BLaER1 (cell line): ENCODE data around the gene CRIP2.

Source experiments
- H3K27ac ChIP-seq: shearing (Covaris generic); formaldehyde crosslinking; 2 replicates; pipeline ENCODE4 v1.8.1; 2022
- H3K27me3 ChIP-seq: shearing (Covaris generic); formaldehyde crosslinking; 2 replicates; pipeline ENCODE4 v1.8.1; 2022
- H3K36me3 ChIP-seq: shearing (Covaris generic); formaldehyde crosslinking; 2 replicates; pipeline ENCODE4 v1.8.1; 2022
- H3K4me1 ChIP-seq: shearing (Covaris generic); formaldehyde crosslinking; 2 replicates; pipeline ENCODE4 v1.8.1; 2022
- H3K4me2 ChIP-seq: shearing (Covaris generic); formaldehyde crosslinking; 2 replicates; pipeline ENCODE4 v1.8.1; 2022
- H3K4me3 ChIP-seq: shearing (Covaris generic); formaldehyde crosslinking; 2 replicates; pipeline ENCODE4 v1.8.1; 2022
- H3K9ac ChIP-seq: shearing (Covaris generic); formaldehyde crosslinking; 2 replicates; pipeline ENCODE4 v1.8.1; 2022
- H3K9me3 ChIP-seq: shearing (Covaris generic); formaldehyde crosslinking; 2 replicates; pipeline ENCODE4 v1.8.1; 2022
- H4K20me1 ChIP-seq: shearing (Covaris generic); formaldehyde crosslinking; 2 replicates; pipeline ENCODE4 v1.8.1; 2022
- Cebpa-rat ChIP-seq: shearing (Covaris generic); IDR thresholded peaks from 2 replicates; pipeline ENCODE4 v1.8.1; 2022

CRIP2 gene

DNA sequence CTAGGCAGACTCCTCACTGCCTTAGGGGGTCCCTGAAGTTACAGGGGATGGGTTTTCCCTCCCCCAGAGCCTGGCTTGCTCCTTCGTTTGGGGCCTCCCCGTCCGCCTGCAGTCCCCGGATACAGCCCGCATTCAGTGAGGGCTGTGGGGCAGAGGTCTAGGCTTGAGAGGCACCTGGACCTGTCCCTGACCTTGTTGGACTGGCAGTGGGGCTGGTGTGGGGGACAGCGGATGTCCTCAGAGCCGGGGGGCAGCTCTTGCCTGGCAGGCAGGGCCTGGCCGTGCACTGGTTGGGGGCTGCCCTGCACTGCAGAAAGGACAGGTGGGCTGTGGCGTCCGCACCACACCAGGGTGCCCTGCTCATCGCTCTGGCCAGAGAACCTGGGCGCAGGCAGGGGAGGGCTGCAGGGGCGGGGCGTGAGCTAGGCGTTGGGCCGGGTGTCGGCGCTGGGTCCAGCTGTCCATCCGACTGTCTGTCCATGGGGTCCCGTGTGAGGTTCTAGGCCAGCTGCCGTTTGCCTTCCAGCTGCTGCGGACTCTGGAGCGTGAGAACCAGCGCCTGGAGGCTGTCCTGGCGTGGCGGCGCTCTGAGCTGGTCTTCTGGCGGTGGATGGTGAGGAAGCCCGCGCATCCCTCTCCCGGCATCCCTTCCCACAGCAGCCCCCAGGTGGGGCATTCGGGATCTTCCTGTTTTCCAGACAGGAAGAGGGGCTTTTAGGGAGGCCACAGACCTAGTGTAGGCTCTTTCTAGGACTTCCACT is 22.4 kb downstream of the CRIP2 start:
- H3K4me3 ChIP-seq = no peak overlapping the region
- H3K4me1 ChIP-seq = peaks cover 8% of the 10 kb centered on the region
- no peaks in the 10 kb centered on the region for H3K9me3 ChIP-seq
- H3K27me3 ChIP-seq = no peaks in the 10 kb centered on the region
- H3K36me3 ChIP-seq = peaks cover 64% of the 10 kb centered on the region
- H3K27ac ChIP-seq = no peak overlapping the region
- peaks cover 16% of the 10 kb centered on the region for H4K20me1 ChIP-seq
- no peak overlapping the region for H3K9ac ChIP-seq
- no peak overlapping the region for H3K4me2 ChIP-seq
- no peak for TF ChIP-seq Cebpa-rat

DNA sequence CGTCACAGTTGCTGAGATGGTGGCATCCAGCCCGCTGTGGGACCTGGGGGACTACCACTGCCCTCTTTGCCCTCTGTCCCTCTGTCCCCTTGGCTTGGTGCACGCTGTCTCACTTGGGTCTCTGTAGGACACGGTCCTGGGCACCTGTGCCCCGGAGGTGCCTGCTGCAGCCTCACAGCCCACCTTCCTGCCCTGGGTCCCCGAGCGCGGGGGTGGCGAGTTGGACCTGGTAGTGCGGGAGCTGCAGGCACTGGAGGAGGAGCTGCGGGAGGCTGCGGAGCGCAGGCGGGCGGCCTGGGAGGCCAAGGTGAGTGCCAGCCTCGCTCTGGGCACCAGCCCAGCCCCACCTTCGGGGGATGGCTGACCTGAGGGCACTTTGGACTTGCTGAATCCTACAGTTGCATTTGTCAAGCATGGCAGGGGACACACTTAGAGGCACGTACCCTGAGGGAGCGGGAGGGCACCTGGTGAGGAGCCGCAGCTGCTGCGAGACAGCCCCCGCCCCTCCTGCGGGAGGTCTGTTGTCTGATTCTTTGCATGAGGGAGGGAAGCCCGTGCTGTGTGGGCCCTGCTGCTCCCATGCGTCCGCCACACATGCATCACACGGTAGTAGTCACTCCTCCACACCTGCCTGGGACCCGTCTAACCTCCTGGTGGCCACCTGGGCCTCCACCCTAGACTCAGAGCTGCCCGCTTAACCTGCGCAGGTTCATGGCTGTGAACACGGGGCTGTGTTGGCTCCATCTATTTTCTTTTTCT is 23.2 kb downstream of the CRIP2 start:
- Histone ChIP-seq H3K4me1 (peaks cover 6% of the 10 kb centered on the region), H3K36me3 (peaks cover 58% of the 10 kb centered on the region), H3K27ac (no peak overlapping the region)

DNA sequence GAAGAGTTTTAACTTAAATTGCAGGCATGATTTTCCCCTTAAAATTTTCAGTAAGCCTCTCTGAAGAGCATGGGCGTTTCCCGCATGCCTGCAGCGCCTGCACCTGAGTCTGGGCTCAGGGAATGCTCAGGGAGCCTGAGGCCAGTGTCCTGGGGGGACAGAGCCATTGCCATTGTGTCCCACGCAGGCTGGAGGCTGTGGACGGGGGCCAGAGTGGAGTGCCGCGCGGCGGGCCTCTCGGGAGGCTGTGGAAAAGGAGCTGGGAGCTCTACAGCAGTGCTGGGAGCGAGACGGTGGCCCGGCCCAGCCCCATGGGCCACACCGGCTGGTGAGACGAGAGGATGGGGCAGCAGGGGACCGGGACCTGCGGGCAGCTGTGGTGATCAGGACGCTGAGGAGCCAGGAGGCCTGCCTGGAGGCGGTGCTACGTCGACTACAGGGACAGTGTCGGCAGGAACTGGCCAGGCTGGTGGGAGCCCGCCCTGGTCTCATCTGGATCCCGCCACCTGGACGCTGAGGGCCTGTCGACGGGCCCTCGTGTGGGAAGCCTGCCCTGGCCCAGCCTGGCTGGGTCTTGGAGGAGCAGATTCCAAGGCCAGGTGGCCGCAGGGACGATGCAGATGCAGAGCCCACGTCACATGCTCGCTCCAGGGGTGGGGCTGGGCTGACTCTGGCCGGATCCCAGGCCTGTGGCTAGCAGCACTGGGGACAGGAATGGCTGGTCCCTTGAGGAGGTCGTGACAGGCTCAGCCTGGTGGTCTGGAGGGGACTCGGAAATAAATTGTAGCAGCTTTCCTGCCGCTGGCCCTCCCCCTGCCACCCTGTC is 24.0 kb downstream of the CRIP2 start:
- no peaks in the 10 kb centered on the region for H3K27me3 ChIP-seq
- no peak overlapping the region for H3K4me3 ChIP-seq
- H4K20me1 ChIP-seq = peaks cover 6% of the 10 kb centered on the region; the same call in 1 of the 2 replicates
- H3K9ac ChIP-seq = no peak overlapping the region; the same call in 1 of the 2 replicates
- no peak overlapping the region for H3K27ac ChIP-seq
- peaks cover 51% of the 10 kb centered on the region for H3K36me3 ChIP-seq
- no peaks in the 10 kb centered on the region for H3K9me3 ChIP-seq
- peaks cover 14% of the 10 kb centered on the region for H3K4me1 ChIP-seq
- no peak overlapping the region for H3K4me2 ChIP-seq
- no peak for TF ChIP-seq Cebpa-rat

More for the DNA sequence above, 23.2 kb downstream of the CRIP2 start:
- Histone ChIP-seq H3K9me3 (no peaks in the 10 kb centered on the region), H3K27me3 (no peaks in the 10 kb centered on the region), H3K4me2 (no peak overlapping the region), H4K20me1 (peaks cover 7% of the 10 kb centered on the region; the same call in 1 of the 2 replicates), H3K4me3 (no peak overlapping the region), H3K9ac (no peak overlapping the region; the same call in 1 of the 2 replicates)
- no peak for TF ChIP-seq Cebpa-rat

DNA sequence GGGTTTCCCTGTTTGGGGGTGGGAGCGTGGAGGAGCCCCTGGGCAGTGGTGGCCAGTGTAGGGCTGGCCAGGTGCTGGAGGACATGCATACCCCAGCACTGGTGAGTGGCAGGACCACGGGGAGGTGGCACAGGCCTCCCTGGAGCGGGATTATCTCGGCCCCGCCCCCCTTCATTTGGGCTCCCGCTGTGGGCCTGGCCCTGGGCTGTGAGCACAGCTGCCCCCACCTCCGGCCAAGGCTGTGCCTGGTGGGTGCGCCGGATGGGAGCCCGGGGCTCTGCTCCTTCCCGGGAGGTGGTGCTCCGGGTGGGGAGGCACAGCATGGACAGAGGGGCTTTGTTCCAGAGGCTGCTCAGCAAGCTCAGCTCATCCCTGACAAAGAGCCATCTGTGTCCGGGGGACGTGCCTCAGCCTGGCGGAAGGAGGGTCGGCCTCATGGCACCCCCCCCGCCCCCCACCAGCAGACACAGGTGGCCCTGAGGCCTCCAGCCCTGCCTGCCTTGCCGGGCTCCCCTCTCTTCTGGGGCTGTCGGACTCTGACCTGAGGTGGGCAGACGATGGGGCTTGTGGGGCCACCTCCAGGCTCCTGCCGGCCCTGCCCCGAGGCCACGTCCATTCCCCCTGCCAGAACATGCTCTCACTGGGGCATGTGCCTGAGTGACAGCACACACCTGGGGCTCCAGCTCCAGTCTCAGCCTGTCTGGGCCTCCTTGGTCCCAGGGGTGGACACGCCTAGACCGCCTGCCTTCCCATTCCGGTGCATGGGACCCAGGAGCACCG is 24.8 kb downstream of the CRIP2 start:
- Histone ChIP-seq H3K4me3 (no peak overlapping the region), H3K9me3 (no peaks in the 10 kb centered on the region), H3K27me3 (no peaks in the 10 kb centered on the region), H3K9ac (no peak overlapping the region), H3K4me1 (peaks cover 22% of the 10 kb centered on the region), H4K20me1 (peaks cover 6% of the 10 kb centered on the region; the same call in 1 of the 2 replicates), H3K27ac (no peak overlapping the region), H3K4me2 (no peak overlapping the region), H3K36me3 (peaks cover 46% of the 10 kb centered on the region)
- no peak for TF ChIP-seq Cebpa-rat

DNA sequence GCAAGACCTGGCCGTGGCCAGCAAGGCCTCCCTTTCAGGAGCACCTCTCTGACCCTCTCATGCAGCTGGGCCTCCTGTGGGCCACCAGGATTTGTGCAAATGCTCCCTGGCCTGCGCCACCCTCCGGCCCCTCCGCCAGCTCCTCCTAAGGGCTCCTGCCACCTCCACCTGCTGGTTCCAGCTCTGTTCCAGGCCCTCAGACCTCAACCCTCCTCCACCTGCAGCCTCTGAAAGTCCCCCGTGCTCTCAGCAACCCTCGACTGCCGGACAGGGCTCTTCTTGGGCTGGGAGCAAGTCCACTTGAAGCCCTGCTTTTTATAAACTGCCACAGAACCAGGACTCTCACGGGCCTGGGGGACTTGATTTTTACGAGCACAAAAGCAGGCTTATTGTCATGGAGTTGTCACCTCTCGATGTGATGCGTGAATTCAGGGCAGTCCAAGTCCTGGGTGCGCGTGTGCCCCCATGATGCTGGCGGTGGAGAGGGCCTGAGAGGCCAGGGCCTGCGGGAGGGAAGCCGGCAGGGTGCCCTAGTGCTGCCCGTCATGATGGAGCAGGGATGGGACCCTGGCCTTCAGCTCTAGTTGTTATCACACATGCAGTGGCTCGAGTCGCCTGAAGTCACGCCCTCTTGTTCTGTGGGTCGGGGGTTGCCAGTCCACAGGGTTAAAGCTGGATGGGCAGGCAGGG is 25.6 kb downstream of the CRIP2 start:
- H3K9me3 ChIP-seq = no peaks in the 10 kb centered on the region
- H4K20me1 ChIP-seq = peaks cover 6% of the 10 kb centered on the region; the same call in 1 of the 2 replicates
- H3K4me3 ChIP-seq = no peak overlapping the region
- no peak overlapping the region for H3K4me2 ChIP-seq
- TF ChIP-seq Cebpa-rat = no peak
- H3K9ac ChIP-seq = no peak overlapping the region
- H3K27me3 ChIP-seq = no peaks in the 10 kb centered on the region
- no peak overlapping the region for H3K27ac ChIP-seq
- H3K4me1 ChIP-seq = peaks cover 29% of the 10 kb centered on the region
- peaks cover 41% of the 10 kb centered on the region for H3K36me3 ChIP-seq

DNA sequence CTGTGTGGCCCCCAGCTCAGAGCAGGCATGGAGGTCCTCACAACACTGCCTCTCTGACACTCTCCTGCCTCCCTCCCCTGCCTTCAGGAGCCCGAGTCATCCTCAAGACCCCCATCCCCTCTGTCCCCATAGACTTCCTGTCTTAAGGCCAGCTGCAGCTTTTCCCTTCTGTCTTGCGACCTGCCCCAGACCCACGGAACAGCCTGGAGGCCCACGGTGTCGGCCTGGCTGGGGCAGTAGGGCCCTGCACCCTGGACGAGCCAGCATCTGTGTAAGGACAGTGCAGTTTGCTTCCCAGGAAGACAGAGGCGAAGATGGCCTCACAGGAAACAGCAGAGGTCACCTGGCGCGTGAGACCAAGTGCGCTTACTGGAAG is 26.1 kb downstream of the CRIP2 start:
- no peak overlapping the region for H3K4me3 ChIP-seq
- H3K4me2 ChIP-seq = no peak overlapping the region
- H3K36me3 ChIP-seq = peaks cover 35% of the 10 kb centered on the region
- peaks cover 35% of the 10 kb centered on the region for H3K4me1 ChIP-seq
- no peaks in the 10 kb centered on the region for H3K9me3 ChIP-seq
- no peaks in the 10 kb centered on the region for H3K27me3 ChIP-seq
- H3K27ac ChIP-seq = no peak overlapping the region
- peaks cover 6% of the 10 kb centered on the region; the same call in 1 of the 2 replicates for H4K20me1 ChIP-seq
- no peak for TF ChIP-seq Cebpa-rat
- H3K9ac ChIP-seq = no peak overlapping the region; the same call in 1 of the 2 replicates

DNA sequence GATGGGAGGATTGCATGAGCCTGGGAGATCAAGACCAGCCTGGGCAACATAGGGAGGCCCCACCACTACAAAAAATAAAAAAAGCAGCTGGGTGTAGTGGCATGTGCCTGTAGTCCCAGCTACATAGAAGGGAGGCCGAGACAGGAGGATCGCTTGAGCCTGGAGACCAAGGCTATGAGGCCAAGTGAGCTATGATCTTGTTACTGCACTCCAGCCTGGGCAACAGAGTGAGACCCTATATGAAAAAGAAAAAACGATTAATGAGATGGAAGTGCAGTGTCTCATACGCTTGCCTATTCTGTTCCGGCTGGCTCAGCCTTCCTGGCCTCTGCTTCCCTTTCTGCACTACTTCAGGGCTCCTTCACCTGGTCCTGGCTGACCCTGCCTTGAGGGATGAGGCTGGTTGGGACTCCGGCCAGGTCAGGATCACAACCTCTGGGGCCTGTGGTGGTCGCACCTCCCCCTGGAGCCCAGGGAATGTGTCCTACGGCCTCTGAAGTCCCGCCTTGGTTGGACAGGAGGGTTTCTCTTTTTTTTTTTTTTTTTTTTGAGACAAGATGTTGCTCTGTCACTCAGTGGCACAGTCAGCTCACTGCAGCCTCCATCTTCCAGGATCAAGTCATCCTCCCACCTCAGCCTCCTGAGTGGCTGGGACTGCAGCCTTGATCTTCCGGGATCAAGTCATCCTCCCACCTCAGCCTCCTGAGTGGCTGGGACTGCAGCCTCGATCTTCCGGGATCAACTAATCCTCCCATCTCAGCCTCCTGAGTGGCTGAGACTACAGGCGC is 27.1 kb downstream of the CRIP2 start:
- peaks cover under 1% of the 10 kb centered on the region; the same call in 1 of the 2 replicates for H4K20me1 ChIP-seq
- no peak for TF ChIP-seq Cebpa-rat
- no peak overlapping the region for H3K4me3 ChIP-seq

More for the DNA sequence above, 27.1 kb downstream of the CRIP2 start:
- no peaks in the 10 kb centered on the region for H3K9me3 ChIP-seq
- no peaks in the 10 kb centered on the region for H3K27me3 ChIP-seq
- no peak overlapping the region for H3K4me2 ChIP-seq
- H3K9ac ChIP-seq = no peak overlapping the region
- H3K4me1 ChIP-seq = peaks cover 36% of the 10 kb centered on the region
- H3K27ac ChIP-seq = no peak overlapping the region
- peaks cover 35% of the 10 kb centered on the region for H3K36me3 ChIP-seq
